Epithelial cell of prostate (primary cell): Measurements from ENCODE around the gene MRAP2.
"Not testable (repeated sequence)": the region's sequence is repeated elsewhere in the genome, so short reads cannot be mapped to it uniquely, and the experiment has no call there.

ENCODE experiments used
- DNase-seq: peaks from one replicate; pipeline ENCODE4 v3.0.0-alpha.2; 2011; ENCODE audit warnings: low read depth, low spot score
- H3K27ac ChIP-seq: fragments of 450-650 bp; 2 replicates; pipeline ENCODE4 v1.5.1; 2017; ENCODE audit warnings: mild to moderate bottlenecking

The MRAP2 gene

GRCh38 chr6:84027340-84028181, 6.0 kb upstream of the MRAP2 start:
- H3K27ac ChIP-seq = peak overlapping the region; percentile 30
- peak; percentile 39 for DNase-seq

GRCh38 chr6:84028350-84028749, 5.2 kb upstream of the MRAP2 start:
- peak overlapping the region; percentile 30 for H3K27ac ChIP-seq
- DNase-seq = no peak

- not testable (repeated sequence) for DNase-seq
Observed at GRCh38 chr6:84032000-84032399, 1.6 kb upstream of the MRAP2 start.

GRCh38 chr6:84035484-84035883, 1.9 kb downstream of the MRAP2 start:
- H3K27ac ChIP-seq = no peak overlapping the region
- no peak for DNase-seq

More at GRCh38 chr6:84032000-84032399, 1.6 kb upstream of the MRAP2 start:
- not testable (repeated sequence) for H3K27ac ChIP-seq

GRCh38 chr6:84037425-84038089, 4.0 kb downstream of the MRAP2 start:
- H3K27ac ChIP-seq = no peak overlapping the region
- no peak for DNase-seq

GRCh38 chr6:84042603-84043002, 9.0 kb downstream of the MRAP2 start:
- H3K27ac ChIP-seq = no peak overlapping the region
- DNase-seq = no peak

GRCh38 chr6:84043555-84043954, 10.0 kb downstream of the MRAP2 start:
- no peak overlapping the region for H3K27ac ChIP-seq
- no peak for DNase-seq

GRCh38 chr6:84046755-84047154, 13.2 kb downstream of the MRAP2 start:
- no peak overlapping the region for H3K27ac ChIP-seq
- DNase-seq = no peak

GRCh38 chr6:84048588-84048987, 15.0 kb downstream of the MRAP2 start:
- DNase-seq = no peak
- H3K27ac ChIP-seq = no peak overlapping the region

- H3K27ac ChIP-seq = no peak overlapping the region
- no peak for DNase-seq
Observed at GRCh38 chr6:84050408-84050807, 16.8 kb downstream of the MRAP2 start.

GRCh38 chr6:84052204-84052882, 18.8 kb downstream of the MRAP2 start:
- H3K27ac ChIP-seq = no peak overlapping the region
- DNase-seq = no peak

- no peak overlapping the region for H3K27ac ChIP-seq
- no peak for DNase-seq
Observed at GRCh38 chr6:84052883-84053241, 19.3 kb downstream of the MRAP2 start.

- DNase-seq = no peak
Observed at GRCh38 chr6:84055647-84056046, 22.1 kb downstream of the MRAP2 start.

GRCh38 chr6:84057908-84058307, 24.3 kb downstream of the MRAP2 start:
- no peak overlapping the region for H3K27ac ChIP-seq
- DNase-seq = no peak

More at GRCh38 chr6:84055647-84056046, 22.1 kb downstream of the MRAP2 start:
- no peak overlapping the region for H3K27ac ChIP-seq

- DNase-seq = no peak
- H3K27ac ChIP-seq = no peak overlapping the region
Observed at GRCh38 chr6:84059082-84059481, 25.5 kb downstream of the MRAP2 start.

- DNase-seq = no peak
- H3K27ac ChIP-seq = no peak overlapping the region
Observed at GRCh38 chr6:84061174-84061573, 27.6 kb downstream of the MRAP2 start.

GRCh38 chr6:84061613-84062398, 28.2 kb downstream of the MRAP2 start:
- H3K27ac ChIP-seq = no peak overlapping the region
- no peak for DNase-seq

GRCh38 chr6:84062519-84063154, 29.1 kb downstream of the MRAP2 start:
- no peak for DNase-seq
- H3K27ac ChIP-seq = no peak overlapping the region

GRCh38 chr6:84065693-84066290, 32.2 kb downstream of the MRAP2 start:
- peak; percentile 91 for DNase-seq

More at GRCh38 chr6:84065693-84066290, 32.2 kb downstream of the MRAP2 start:
- H3K27ac ChIP-seq = peak overlapping the region; percentile 1
